Tibial artery (tissue), 4 donors: ENCODE data around the gene KIF19.

Experiments used
- DNase-seq, 2 donors: peaks; one replicate each; pipeline ENCODE4 v3.0.0-alpha.2; 2019
- H3K27ac ChIP-seq, 2 donors: fragments of 200-600 bp; sonication (generic) in 1 of 2; 1 replicate in 1 of 2; 2 replicates in 1 of 2; pipeline ENCODE4 v1.5.1; 2018 to 2019; ENCODE audit warnings: mild to moderate bottlenecking in 1 of 2
- H3K27me3 ChIP-seq, 2 donors: fragments of 200-600 bp; sonication (generic) in 1 of 2; one replicate each; pipeline versions ENCODE4 v1.5.1 to v1.6.0; 2016 to 2019
- H3K36me3 ChIP-seq, 3 donors: fragments of 200-600 bp; sonication (generic) in 2 of 3; one replicate each; pipeline ENCODE4 v1.5.1; 2016 to 2019; ENCODE audit warnings: mild to moderate bottlenecking in 2 of 3
- H3K4me1 ChIP-seq, 4 donors: fragments of 200-600 bp; sonication (generic) in 2 of 4; 1 replicate in 3 of 4; 2 replicates in 1 of 4; pipeline ENCODE4 v1.5.1; 2016 to 2019
- H3K4me3 ChIP-seq, 2 donors: fragments of 200-600 bp; sonication (generic) in 1 of 2; 1 replicate in 1 of 2; 2 replicates in 1 of 2; pipeline ENCODE4 v1.5.1; 2018 to 2019; ENCODE audit warnings: mild to moderate bottlenecking in 2 of 2
- H3K9me3 ChIP-seq, 3 donors: fragments of 200-600 bp; sonication (generic) in 1 of 3; one replicate each; pipeline ENCODE4 v1.5.1; 2016 to 2019
- intact Hi-C: fragments of 100-400 bp; cut with DNase I; formaldehyde crosslinking; loops from one replicate; pipeline ENCODE4 v1.15.0; 2023; ENCODE audit warnings: low total_unique reads
- TF ChIP-seq, protein P1 (sequence below), 2 experiments: fragments of 200-600 bp in 1 of 2; fragments of 450-650 bp in 1 of 2; IDR thresholded peaks; one replicate each; pipeline ENCODE4 v1.5.1; 2017 to 2019; ENCODE audit warnings: antibody characterized with exemption in 2 of 2, mild to moderate bottlenecking in 1 of 2, moderate library complexity in 1 of 2

Gene KIF19

GRCh38 chr17:74317071-74317470, 9.0 kb upstream of the KIF19 start:
- H3K27me3 ChIP-seq = peaks cover 0 to 14% of the 10 kb centered on the region in 2 donors
- H3K4me3 ChIP-seq = no peak overlapping the region
- DNase-seq = no peak
- no peaks in the 10 kb centered on the region for H3K36me3 ChIP-seq
- H3K27ac ChIP-seq = no peak overlapping the region
- intact Hi-C loops = no loop called here
- H3K9me3 ChIP-seq = no peaks in the 10 kb centered on the region
- TF ChIP-seq, protein P1, sequence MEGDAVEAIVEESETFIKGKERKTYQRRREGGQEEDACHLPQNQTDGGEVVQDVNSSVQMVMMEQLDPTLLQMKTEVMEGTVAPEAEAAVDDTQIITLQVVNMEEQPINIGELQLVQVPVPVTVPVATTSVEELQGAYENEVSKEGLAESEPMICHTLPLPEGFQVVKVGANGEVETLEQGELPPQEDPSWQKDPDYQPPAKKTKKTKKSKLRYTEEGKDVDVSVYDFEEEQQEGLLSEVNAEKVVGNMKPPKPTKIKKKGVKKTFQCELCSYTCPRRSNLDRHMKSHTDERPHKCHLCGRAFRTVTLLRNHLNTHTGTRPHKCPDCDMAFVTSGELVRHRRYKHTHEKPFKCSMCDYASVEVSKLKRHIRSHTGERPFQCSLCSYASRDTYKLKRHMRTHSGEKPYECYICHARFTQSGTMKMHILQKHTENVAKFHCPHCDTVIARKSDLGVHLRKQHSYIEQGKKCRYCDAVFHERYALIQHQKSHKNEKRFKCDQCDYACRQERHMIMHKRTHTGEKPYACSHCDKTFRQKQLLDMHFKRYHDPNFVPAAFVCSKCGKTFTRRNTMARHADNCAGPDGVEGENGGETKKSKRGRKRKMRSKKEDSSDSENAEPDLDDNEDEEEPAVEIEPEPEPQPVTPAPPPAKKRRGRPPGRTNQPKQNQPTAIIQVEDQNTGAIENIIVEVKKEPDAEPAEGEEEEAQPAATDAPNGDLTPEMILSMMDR (IDR thresholded peaks at IDR 0.05) = no peak
- no peaks in the 10 kb centered on the region for H3K4me1 ChIP-seq

DNA sequence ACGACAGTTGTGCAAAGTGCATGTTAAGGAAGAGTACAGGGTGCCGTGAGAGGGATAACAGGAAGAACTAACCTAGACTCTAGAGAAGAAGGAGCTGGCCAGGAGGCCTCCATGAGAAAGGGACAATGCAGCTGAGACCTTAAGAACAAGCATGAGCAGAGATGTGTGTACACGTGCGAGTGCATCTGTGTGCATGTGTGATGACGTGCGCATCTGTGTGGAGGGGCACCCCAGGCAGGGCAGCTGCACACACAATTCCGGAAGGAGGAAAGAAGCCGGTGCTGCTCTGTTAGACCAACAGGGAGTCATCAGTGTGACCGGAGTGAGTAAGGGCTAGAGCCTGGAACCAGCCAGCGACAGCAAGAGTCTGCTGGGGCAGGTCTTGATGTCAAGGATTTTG, 7.6 kb upstream of the KIF19 start:
- H3K4me1 ChIP-seq = no peaks in the 10 kb centered on the region
- H3K4me3 ChIP-seq = no peak overlapping the region
- peaks cover 0 to 13% of the 10 kb centered on the region in 2 donors for H3K27me3 ChIP-seq
- no peak for DNase-seq
- TF ChIP-seq, protein P1 (IDR thresholded peaks at IDR 0.05) = no peak
- H3K36me3 ChIP-seq = no peaks in the 10 kb centered on the region
- H3K27ac ChIP-seq = no peak overlapping the region
- intact Hi-C loops = no loop called here
- no peaks in the 10 kb centered on the region for H3K9me3 ChIP-seq

- Histone ChIP-seq H3K27me3 (peaks cover 0 to 48% of the 10 kb centered on the region in 2 donors), H3K36me3 (no peaks in the 10 kb centered on the region), H3K4me3 (no peak overlapping the region), H3K9me3 (no peaks in the 10 kb centered on the region), H3K4me1 (peaks cover 0 to 19% (median 16%) of the 10 kb centered on the region in 4 donors), H3K27ac (no peak overlapping the region)
- intact Hi-C loops = no loop called here
- no peak for DNase-seq
- TF ChIP-seq, protein P1 (IDR thresholded peaks at IDR 0.05) = no peak
Measured at GRCh38 chr17:74324521-74324920, 1.5 kb upstream of the KIF19 start.

GRCh38 chr17:74325376-74325742, 667 bp upstream of the KIF19 start:
- Histone ChIP-seq H3K27me3 (peaks cover 0 to 52% of the 10 kb centered on the region in 2 donors), H3K4me1 (peaks cover 0 to 19% (median 16%) of the 10 kb centered on the region in 4 donors), H3K27ac (no peak overlapping the region), H3K4me3 (peak overlapping the region in 1 of 2 donors; percentile 38), H3K36me3 (no peaks in the 10 kb centered on the region), H3K9me3 (no peaks in the 10 kb centered on the region)
- TF ChIP-seq, protein P1 (IDR thresholded peaks at IDR 0.05) = no peak
- intact Hi-C loops = no loop called here
- no peak for DNase-seq

DNA sequence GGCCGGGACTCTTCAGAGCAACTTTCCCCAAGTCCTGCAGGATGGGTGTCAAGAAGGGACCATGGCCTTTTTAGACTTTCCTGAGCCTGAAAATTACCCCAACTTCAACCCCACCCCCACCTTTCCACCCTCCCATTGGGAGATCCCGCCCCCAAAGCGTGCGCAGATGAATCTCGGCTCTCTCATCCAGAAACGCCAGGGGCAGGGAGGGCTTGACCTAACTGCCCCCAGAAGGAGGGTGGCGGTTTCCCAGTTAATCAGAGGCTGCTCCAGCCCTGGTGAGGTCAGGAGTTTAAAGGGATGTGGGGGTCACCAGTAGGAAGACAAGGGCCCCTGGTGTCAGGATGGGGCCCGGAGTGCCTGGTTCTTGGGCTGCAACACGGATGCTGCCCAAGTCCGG, 480 bp downstream of the KIF19 start:
- Histone ChIP-seq H3K27me3 (peaks cover 0 to 54% of the 10 kb centered on the region in 2 donors), H3K27ac (no peak overlapping the region), H3K9me3 (no peaks in the 10 kb centered on the region), H3K36me3 (no peaks in the 10 kb centered on the region), H3K4me1 (peaks cover 0 to 19% (median 16%) of the 10 kb centered on the region in 4 donors), H3K4me3 (peak overlapping the region; percentile 33 to 38)
- TF ChIP-seq, protein P1 (IDR thresholded peaks at IDR 0.05) = no peak
- DNase-seq = no peak
- intact Hi-C loops = no loop called here

DNA sequence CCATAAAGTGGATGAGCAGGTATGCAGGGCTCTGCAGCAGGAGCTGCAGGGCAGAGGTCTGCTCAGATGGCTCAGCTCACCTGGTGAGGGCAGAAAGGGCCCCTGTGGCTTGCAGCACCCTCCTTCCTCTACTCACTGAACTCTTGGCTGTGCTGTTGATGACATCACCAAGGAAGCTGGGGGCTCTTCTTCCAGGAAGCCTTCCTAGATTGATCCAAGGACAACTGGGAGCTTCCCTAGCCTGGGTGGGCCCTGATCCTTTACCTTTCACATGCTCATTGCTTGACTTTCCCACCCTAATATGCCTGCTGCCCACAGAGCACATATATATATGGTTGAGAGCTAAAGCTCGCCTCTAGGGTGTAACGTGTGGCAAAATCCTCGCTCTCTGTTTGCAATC, 2.5 kb downstream of the KIF19 start:
- no peaks in the 10 kb centered on the region for H3K36me3 ChIP-seq
- no peak overlapping the region for H3K4me3 ChIP-seq
- TF ChIP-seq, protein P1 (IDR thresholded peaks at IDR 0.05) = no peak
- no peaks in the 10 kb centered on the region for H3K9me3 ChIP-seq
- peaks cover 0 to 19% (median 16%) of the 10 kb centered on the region in 4 donors for H3K4me1 ChIP-seq
- peaks cover 0 to 58% of the 10 kb centered on the region in 2 donors for H3K27me3 ChIP-seq
- intact Hi-C loops = no loop called here
- DNase-seq = no peak
- no peak overlapping the region for H3K27ac ChIP-seq
